HFF-Myc (cell line): ENCODE measurements around the gene GRIN1.

ENCODE experiments used
- DNase-seq: peaks from one replicate; pipeline ENCODE4 v3.0.0-alpha.2; 2011; ENCODE audit warnings: low read depth; ENCODE audit errors: extremely low read depth
- H3K4me3 ChIP-seq: replicated peaks from 2 replicates; pipeline ENCODE4 v1.5.1; 2011; ENCODE audit warnings: low read depth, mild to moderate bottlenecking, control low read depth, low read length
- TF ChIP-seq, protein P1 (sequence below): IDR thresholded peaks from 2 replicates; pipeline ENCODE4 v1.5.1; 2012; ENCODE audit warnings: mild to moderate bottlenecking, low read depth, low read length, control low read depth; ENCODE audit errors: missing control alignments

GRIN1 gene

DNA sequence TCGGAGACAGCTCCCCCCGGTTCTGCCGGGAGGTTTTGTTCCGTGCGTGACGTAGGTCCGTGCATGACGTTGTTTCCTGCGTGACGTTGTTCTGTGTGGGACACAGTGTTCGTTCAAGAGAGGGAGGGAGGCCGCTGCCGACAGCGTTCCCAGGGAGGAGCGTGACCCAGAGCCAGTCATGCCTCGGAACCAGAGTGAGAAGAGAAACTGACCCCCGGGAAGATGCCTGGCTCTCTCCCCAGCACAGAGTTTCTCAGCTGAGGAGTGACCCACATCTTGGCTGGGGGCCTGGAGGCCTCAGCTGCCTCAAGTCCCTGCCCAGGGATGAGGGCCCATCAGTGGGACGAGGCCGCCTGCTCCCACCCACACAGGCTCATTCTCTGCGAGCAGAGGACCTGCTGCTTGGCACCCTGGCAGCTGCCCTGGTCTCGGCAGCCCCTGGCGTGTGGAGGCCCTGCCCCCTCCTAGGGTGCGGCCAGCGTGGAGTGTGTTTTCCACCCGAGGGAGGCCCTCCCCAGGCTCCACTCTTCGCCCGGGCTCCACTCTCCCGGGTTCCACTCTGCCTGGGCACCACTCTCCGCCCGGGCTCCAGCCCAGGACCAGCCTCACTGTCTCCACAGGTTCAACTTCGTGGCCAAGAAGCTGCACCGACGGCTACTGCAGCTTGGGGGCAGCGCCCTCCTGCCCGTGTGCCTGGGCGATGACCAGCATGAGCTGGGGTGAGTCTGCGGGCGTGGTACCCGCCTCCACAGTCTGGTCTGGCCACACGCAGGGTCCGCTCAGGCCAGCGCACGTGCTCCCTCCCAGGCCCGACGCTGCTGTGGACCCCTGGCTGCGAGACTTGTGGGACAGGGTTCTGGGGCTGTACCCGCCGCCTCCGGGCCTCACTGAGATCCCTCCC is 74.5 kb downstream of the GRIN1 start:
- TF ChIP-seq, protein P1, sequence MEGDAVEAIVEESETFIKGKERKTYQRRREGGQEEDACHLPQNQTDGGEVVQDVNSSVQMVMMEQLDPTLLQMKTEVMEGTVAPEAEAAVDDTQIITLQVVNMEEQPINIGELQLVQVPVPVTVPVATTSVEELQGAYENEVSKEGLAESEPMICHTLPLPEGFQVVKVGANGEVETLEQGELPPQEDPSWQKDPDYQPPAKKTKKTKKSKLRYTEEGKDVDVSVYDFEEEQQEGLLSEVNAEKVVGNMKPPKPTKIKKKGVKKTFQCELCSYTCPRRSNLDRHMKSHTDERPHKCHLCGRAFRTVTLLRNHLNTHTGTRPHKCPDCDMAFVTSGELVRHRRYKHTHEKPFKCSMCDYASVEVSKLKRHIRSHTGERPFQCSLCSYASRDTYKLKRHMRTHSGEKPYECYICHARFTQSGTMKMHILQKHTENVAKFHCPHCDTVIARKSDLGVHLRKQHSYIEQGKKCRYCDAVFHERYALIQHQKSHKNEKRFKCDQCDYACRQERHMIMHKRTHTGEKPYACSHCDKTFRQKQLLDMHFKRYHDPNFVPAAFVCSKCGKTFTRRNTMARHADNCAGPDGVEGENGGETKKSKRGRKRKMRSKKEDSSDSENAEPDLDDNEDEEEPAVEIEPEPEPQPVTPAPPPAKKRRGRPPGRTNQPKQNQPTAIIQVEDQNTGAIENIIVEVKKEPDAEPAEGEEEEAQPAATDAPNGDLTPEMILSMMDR: peak; percentile 11
- no peak overlapping the region for H3K4me3 ChIP-seq
- no peak for DNase-seq

GRCh38 chr9:137214620-137215019 is 75.7 kb downstream of the GRIN1 start:
- TF ChIP-seq, protein P1: no peak
- H3K4me3 ChIP-seq: no peak overlapping the region
- DNase-seq: no peak

- TF ChIP-seq, protein P1: no peak
- no peak for DNase-seq
- H3K4me3 ChIP-seq: no peak overlapping the region
Observed at GRCh38 chr9:137215196-137215986, 76.4 kb downstream of the GRIN1 start.

GRCh38 chr9:137216188-137216965 is 77.4 kb downstream of the GRIN1 start:
- TF ChIP-seq, protein P1: no peak
- H3K4me3 ChIP-seq: no peak overlapping the region
- DNase-seq: no peak

GRCh38 chr9:137217276-137218211 is 78.6 kb downstream of the GRIN1 start:
- H3K4me3 ChIP-seq: no peak overlapping the region
- TF ChIP-seq, protein P1: no peak
- no peak for DNase-seq
